Testis (tissue), 2 donors: ENCODE results near the gene MRPS15.

ENCODE experiments used
- POLR2A ChIP-seq: fragments of 450-650 bp; IDR thresholded peaks from one replicate; pipeline ENCODE4 v1.6.1; 2017; ENCODE audit warnings: antibody characterized with exemption, mild to moderate bottlenecking, moderate library complexity
- TF ChIP-seq, protein P1 (sequence below), 3 experiments: fragments of 450-650 bp in 2 of 3; fragments of 200-600 bp in 1 of 3; sonication (generic) in 1 of 3; IDR thresholded peaks; one replicate each; pipeline ENCODE4 v1.5.1; 2016 to 2019; ENCODE audit warnings: antibody characterized with exemption in 3 of 3, mild to moderate bottlenecking in 2 of 3, moderate library complexity in 1 of 3

DNA sequence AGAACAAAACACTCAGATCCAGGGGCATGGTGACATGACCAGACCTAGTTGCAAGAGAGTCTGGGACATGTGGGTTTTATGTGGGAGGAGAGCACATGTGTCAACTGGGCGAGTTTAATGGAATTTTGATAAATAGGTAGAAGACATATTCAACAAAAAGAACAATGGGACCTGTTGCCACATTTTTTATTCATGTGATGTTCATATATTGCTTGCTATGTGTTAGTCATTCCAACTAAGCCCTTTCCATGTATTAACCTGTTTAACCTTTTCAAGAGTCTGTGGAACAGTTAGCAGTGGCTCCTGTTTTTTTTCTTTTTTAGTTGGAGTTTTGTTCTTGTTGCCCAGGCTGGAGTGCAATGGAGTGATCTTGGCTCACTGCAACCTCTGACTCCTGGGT lies 48.7 kb upstream of the MRPS15 start:
- TF ChIP-seq, protein P1, sequence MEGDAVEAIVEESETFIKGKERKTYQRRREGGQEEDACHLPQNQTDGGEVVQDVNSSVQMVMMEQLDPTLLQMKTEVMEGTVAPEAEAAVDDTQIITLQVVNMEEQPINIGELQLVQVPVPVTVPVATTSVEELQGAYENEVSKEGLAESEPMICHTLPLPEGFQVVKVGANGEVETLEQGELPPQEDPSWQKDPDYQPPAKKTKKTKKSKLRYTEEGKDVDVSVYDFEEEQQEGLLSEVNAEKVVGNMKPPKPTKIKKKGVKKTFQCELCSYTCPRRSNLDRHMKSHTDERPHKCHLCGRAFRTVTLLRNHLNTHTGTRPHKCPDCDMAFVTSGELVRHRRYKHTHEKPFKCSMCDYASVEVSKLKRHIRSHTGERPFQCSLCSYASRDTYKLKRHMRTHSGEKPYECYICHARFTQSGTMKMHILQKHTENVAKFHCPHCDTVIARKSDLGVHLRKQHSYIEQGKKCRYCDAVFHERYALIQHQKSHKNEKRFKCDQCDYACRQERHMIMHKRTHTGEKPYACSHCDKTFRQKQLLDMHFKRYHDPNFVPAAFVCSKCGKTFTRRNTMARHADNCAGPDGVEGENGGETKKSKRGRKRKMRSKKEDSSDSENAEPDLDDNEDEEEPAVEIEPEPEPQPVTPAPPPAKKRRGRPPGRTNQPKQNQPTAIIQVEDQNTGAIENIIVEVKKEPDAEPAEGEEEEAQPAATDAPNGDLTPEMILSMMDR (IDR thresholded peaks at IDR 0.05) = no peak
- TF ChIP-seq POLR2A = no peak
